H9 (cell line): ENCODE results near the gene GRM5. TPM values are rescaled to one million over a fixed set of nuclear protein-coding genes. Genes with fewer than 3 reads are reported as not detected.

Source experiments
- DNase-seq: peaks from one replicate; pipeline ENCODE4 v3.0.0-alpha.2; 2017
- H2AFZ ChIP-seq: one replicate; pipeline ENCODE4 v1.6.1; 2013; ENCODE audit warnings: mild to moderate bottlenecking, low read length, control low read depth, moderate library complexity
- H2AK5ac ChIP-seq: 2 replicates; pipeline ENCODE4 v1.6.1; 2013; ENCODE audit warnings: low read length, control low read depth, mixed read lengths; ENCODE audit not compliant: insufficient read length
- H2BK120ac ChIP-seq: one replicate; pipeline ENCODE4 v1.6.1; 2013; ENCODE audit warnings: low read depth, mild to moderate bottlenecking, low read length, control low read depth, inconsistent platforms; ENCODE audit not compliant: poor library complexity, severe bottlenecking
- H2BK12ac ChIP-seq: 2 replicates; pipeline ENCODE4 v1.6.1; 2013; ENCODE audit warnings: low read length, control low read depth, mixed read lengths, low read depth; ENCODE audit not compliant: insufficient read length
- H2BK15ac ChIP-seq: 2 replicates; pipeline ENCODE4 v1.6.1; 2013; ENCODE audit warnings: low read depth, low read length, control low read depth
- H2BK20ac ChIP-seq: one replicate; pipeline ENCODE4 v1.6.1; 2013; ENCODE audit warnings: low read depth, mild to moderate bottlenecking, low read length, control low read depth, inconsistent platforms; ENCODE audit not compliant: poor library complexity, severe bottlenecking
- H2BK5ac ChIP-seq: 2 replicates; pipeline ENCODE4 v1.6.1; 2013; ENCODE audit warnings: low read length, control low read depth, mixed read lengths; ENCODE audit not compliant: insufficient read length
- H3K14ac ChIP-seq: 2 replicates; pipeline ENCODE4 v1.6.1; 2013; ENCODE audit warnings: low read length, control low read depth; ENCODE audit not compliant: insufficient read depth
- H3K18ac ChIP-seq: 2 replicates; pipeline ENCODE4 v1.6.1; 2013; ENCODE audit warnings: low read depth, mild to moderate bottlenecking, mixed read lengths, low read length, control low read depth; ENCODE audit not compliant: insufficient read length
- H3K23ac ChIP-seq: 2 replicates; pipeline ENCODE4 v1.6.1; 2013; ENCODE audit warnings: low read length, control low read depth, mixed read lengths, low read depth; ENCODE audit not compliant: insufficient read length
- H3K23me2 ChIP-seq: 2 replicates; pipeline ENCODE4 v1.6.1; 2013; ENCODE audit warnings: low read depth, mild to moderate bottlenecking, mixed read lengths, low read length, control low read depth; ENCODE audit not compliant: insufficient read length, poor library complexity, severe bottlenecking
- H3K27ac ChIP-seq: 2 replicates; pipeline ENCODE4 v1.5.1; 2013; ENCODE audit warnings: low read length, control low read depth, mixed read lengths, low read depth; ENCODE audit not compliant: insufficient read length
- H3K27me3 ChIP-seq: 2 replicates; pipeline ENCODE4 v1.6.1; 2013; ENCODE audit warnings: low read length, control low read depth, inconsistent platforms; ENCODE audit not compliant: insufficient read depth
- H3K4ac ChIP-seq: 2 replicates; pipeline ENCODE4 v1.6.1; 2013; ENCODE audit warnings: low read depth, mild to moderate bottlenecking, control low read depth, inconsistent platforms, low read length, moderate library complexity
- H3K4me1 ChIP-seq: 2 replicates; pipeline ENCODE4 v1.6.1; 2013; ENCODE audit warnings: low read length, control low read depth, inconsistent platforms; ENCODE audit not compliant: insufficient read depth
- H3K4me2 ChIP-seq: 2 replicates; pipeline ENCODE4 v1.6.1; 2013; ENCODE audit warnings: low read length, control low read depth, mixed read lengths; ENCODE audit not compliant: insufficient read length, insufficient read depth
- H3K56ac ChIP-seq: 2 replicates; pipeline ENCODE4 v1.6.1; 2013; ENCODE audit warnings: low read depth, mild to moderate bottlenecking, mixed read lengths, low read length, control low read depth; ENCODE audit not compliant: insufficient read length
- H3K79me1 ChIP-seq: 2 replicates; pipeline ENCODE4 v1.6.1; 2013; ENCODE audit warnings: low read depth, mild to moderate bottlenecking, moderate library complexity, low read length, control low read depth, inconsistent platforms; ENCODE audit not compliant: insufficient read depth, poor library complexity, severe bottlenecking
- H3K79me2 ChIP-seq: 2 replicates; pipeline ENCODE4 v1.6.1; 2013; ENCODE audit warnings: low read length, control low read depth, inconsistent platforms; ENCODE audit not compliant: insufficient read depth
- H3K9ac ChIP-seq: 2 replicates; pipeline ENCODE4 v1.6.1; 2013; ENCODE audit warnings: low read length, control low read depth, mixed read lengths; ENCODE audit not compliant: insufficient read length; ENCODE audit errors: extremely low read depth
- H3K9me3 ChIP-seq: one replicate; pipeline ENCODE4 v1.6.1; 2013; ENCODE audit warnings: low read depth, low read length, inconsistent platforms; ENCODE audit not compliant: control insufficient read depth
- H3T11ph ChIP-seq: one replicate; pipeline ENCODE4 v1.6.1; 2013; ENCODE audit warnings: mild to moderate bottlenecking, low read length, control low read depth, inconsistent platforms
- H4K20me1 ChIP-seq: one replicate; pipeline ENCODE4 v1.6.1; 2013; ENCODE audit not compliant: control insufficient read depth, insufficient read length, insufficient read depth
- H4K5ac ChIP-seq: 2 replicates; pipeline ENCODE4 v1.6.1; 2013; ENCODE audit warnings: low read depth, mild to moderate bottlenecking, mixed read lengths, low read length, control low read depth; ENCODE audit not compliant: insufficient read length
- H4K8ac ChIP-seq: replicated peaks from 2 replicates; pipeline ENCODE4 v1.6.1; 2013; ENCODE audit warnings: low read length, control low read depth, mixed read lengths, low read depth; ENCODE audit not compliant: insufficient read length
- H4K91ac ChIP-seq: 2 replicates; pipeline ENCODE4 v1.6.1; 2013; ENCODE audit warnings: low read depth, mild to moderate bottlenecking, moderate library complexity, mixed read lengths, low read length, control low read depth; ENCODE audit not compliant: insufficient read length
- H3K27ac Mint-ChIP-seq, 3 experiments: 2 replicates in 2 of 3; 3 replicates in 1 of 3; pipeline ENCODE4 v1.8.0; 2020 to 2021; ENCODE audit warnings: mixed read lengths in 3 of 3, mild to moderate bottlenecking in 1 of 3, moderate library complexity in 1 of 3
- H3K27me3 Mint-ChIP-seq: 2 replicates; pipeline ENCODE4 v1.8.0; 2021; ENCODE audit warnings: low read depth, mild to moderate bottlenecking, moderate library complexity, mixed read lengths
- H3K36me3 Mint-ChIP-seq, 3 experiments: 2 replicates in 2 of 3; 3 replicates in 1 of 3; pipeline ENCODE4 v1.8.0; 2020 to 2021; ENCODE audit warnings: low read depth in 3 of 3, mixed read lengths in 3 of 3; ENCODE audit not compliant: insufficient read depth in 1 of 3
- H3K4me1 Mint-ChIP-seq, 2 experiments: 2 replicates each; pipeline ENCODE4 v1.8.0; 2020; ENCODE audit warnings: mixed read lengths in 2 of 2
- H3K4me3 Mint-ChIP-seq, 2 experiments: 2 replicates in 1 of 2; 3 replicates in 1 of 2; pipeline ENCODE4 v1.8.0; 2020 to 2021; ENCODE audit warnings: mild to moderate bottlenecking in 2 of 2, mixed read lengths in 2 of 2, moderate library complexity in 1 of 2
- H3K9me3 Mint-ChIP-seq, 2 experiments: 2 replicates in 1 of 2; 3 replicates in 1 of 2; pipeline ENCODE4 v1.8.0; 2020; ENCODE audit warnings: mild to moderate bottlenecking in 2 of 2, mixed read lengths in 2 of 2, moderate library complexity in 1 of 2
- CTCF ChIP-seq: fragments of 200-600 bp; sonication (generic); conservative IDR thresholded peaks from 3 replicates; pipeline ENCODE4 v1.8.0; 2021; ENCODE audit warnings: antibody characterized with exemption, mild to moderate bottlenecking
- WGBS: extraction: QIAGEN DNeasy Blood & Tissue Kit; methylation state at CpG from one replicate; pipeline ENCODE4 v1.1.7; 2013; ENCODE audit warnings: missing lambda C conversion rate, low lambda C conversion rate, mixed read lengths; ENCODE audit not compliant: insufficient read length; ENCODE audit errors: extremely low coverage; 5-methylcytosine and 5-hydroxymethylcytosine counted together
- total RNA-seq: library from RNA; stranded (reverse); gene quantifications from 2 replicates; pipeline ENCODE4 v1.2.1, GENCODE V29; 2021

GRM5 gene
- total RNA-seq, 1 experiment from 2014 or later = not detected

DNA sequence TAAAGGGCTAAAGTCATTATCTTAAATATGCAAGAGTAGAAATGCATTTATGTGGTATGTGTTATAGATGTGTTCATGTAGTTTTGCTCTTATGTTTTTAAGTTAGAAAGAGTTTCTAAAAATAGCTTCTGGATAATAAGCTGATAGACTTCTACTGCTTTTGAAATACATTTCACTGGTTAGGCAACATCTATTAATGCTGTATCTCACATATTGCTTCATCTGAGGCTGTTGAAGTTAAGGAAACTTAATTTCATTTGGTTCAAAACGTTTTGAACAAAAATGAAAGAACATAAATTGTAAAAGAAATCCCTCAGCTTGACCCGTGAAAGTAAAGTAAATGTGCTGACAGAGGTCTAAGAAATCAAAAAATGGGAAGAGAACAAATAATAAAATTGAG lies 564.2 kb downstream of the GRM5 start:
- Histone ChIP-seq H3K14ac (no peak overlapping the region), H3K4me1 (peaks cover 4% of the 10 kb centered on the region; the same call in 1 of the 2 replicates), H3K27ac (no peak overlapping the region), H3K27me3 (no peaks in the 10 kb centered on the region), H3K23me2 (no peaks in the 10 kb centered on the region), H3T11ph (no peak overlapping the region), H3K79me1 (no peaks in the 10 kb centered on the region), H4K20me1 (no peaks in the 10 kb centered on the region), H3K23ac (no peak overlapping the region), H2BK12ac (no peak overlapping the region), H2BK5ac (no peak overlapping the region), H3K79me2 (no peaks in the 10 kb centered on the region), H2BK20ac (no peak overlapping the region), H4K5ac (no peak overlapping the region), H4K8ac (no peak overlapping the region), H2AK5ac (no peak overlapping the region), H2BK15ac (no peak overlapping the region), H3K4me2 (no peak overlapping the region), H3K9me3 (no peaks in the 10 kb centered on the region), H3K56ac (no peak overlapping the region), H3K18ac (no peak overlapping the region), H2BK120ac (no peak overlapping the region), H3K9ac (no peak overlapping the region), H4K91ac (no peak overlapping the region), H2AFZ (no peak overlapping the region), H3K4ac (no peak overlapping the region)
- Mint-ChIP-seq H3K4me1 (peaks cover 11 to 16% of the 10 kb centered on the region in 2 experiments), H3K27ac (no peak overlapping the region), H3K4me3 (no peak overlapping the region), H3K9me3 (no peaks in the 10 kb centered on the region; a peak in 1 of 5 replicates), H3K27me3 (no peaks in the 10 kb centered on the region), H3K36me3 (no peaks in the 10 kb centered on the region)
- WGBS = no CpG with 5 or more reads among the region's 2 CpGs
- no peak for DNase-seq
- TF ChIP-seq CTCF = no peak
